ENCODE results near the gene MAP1B.

The MAP1B gene

GRCh38 chr5:72235725-72236124 lies 128.4 kb downstream of the MAP1B start:
- H3K4me3 ChIP-seq (ENCODE audit: low read depth, low read length): no peak overlapping the region
- DNase-seq (ENCODE audit: low read depth): no peak

GRCh38 chr5:72237415-72237814 lies 130.1 kb downstream of the MAP1B start:
- no peak overlapping the region for H3K4me3 ChIP-seq (ENCODE audit: low read depth, low read length)
- DNase-seq (ENCODE audit: low read depth): no peak

- H3K4me3 ChIP-seq (ENCODE audit: low read depth, low read length): no peak overlapping the region
- DNase-seq (ENCODE audit: low read depth): no peak
Observed at GRCh38 chr5:72237879-72238278, 130.6 kb downstream of the MAP1B start.

- DNase-seq (ENCODE audit: low read depth): no peak
Observed at GRCh38 chr5:72238712-72239445, 131.6 kb downstream of the MAP1B start.

GRCh38 chr5:72241346-72242003 lies 134.2 kb downstream of the MAP1B start:
- H3K4me3 ChIP-seq (ENCODE audit: low read depth, low read length): no peak overlapping the region
- no peak for DNase-seq (ENCODE audit: low read depth)

More at GRCh38 chr5:72238712-72239445, 131.6 kb downstream of the MAP1B start:
- H3K4me3 ChIP-seq (ENCODE audit: low read depth, low read length): no peak overlapping the region

GRCh38 chr5:72242796-72243475 lies 135.7 kb downstream of the MAP1B start:
- H3K4me3 ChIP-seq (ENCODE audit: low read depth, low read length): no peak overlapping the region
- DNase-seq (ENCODE audit: low read depth): no peak

GRCh38 chr5:72243706-72244105 lies 136.4 kb downstream of the MAP1B start:
- no peak for DNase-seq (ENCODE audit: low read depth)
- no peak overlapping the region for H3K4me3 ChIP-seq (ENCODE audit: low read depth, low read length)

GRCh38 chr5:72244862-72245371 lies 137.6 kb downstream of the MAP1B start:
- DNase-seq (ENCODE audit: low read depth): no peak
- no peak overlapping the region for H3K4me3 ChIP-seq (ENCODE audit: low read depth, low read length)

- DNase-seq (ENCODE audit: low read depth): no peak
- no peak overlapping the region for H3K4me3 ChIP-seq (ENCODE audit: low read depth, low read length)
Observed at GRCh38 chr5:72245546-72245945, 138.3 kb downstream of the MAP1B start.

GRCh38 chr5:72245951-72246532 lies 138.8 kb downstream of the MAP1B start:
- DNase-seq (ENCODE audit: low read depth): no peak
- no peak overlapping the region for H3K4me3 ChIP-seq (ENCODE audit: low read depth, low read length)

GRCh38 chr5:72246954-72247442 lies 139.7 kb downstream of the MAP1B start:
- H3K4me3 ChIP-seq (ENCODE audit: low read depth, low read length): no peak overlapping the region
- DNase-seq (ENCODE audit: low read depth): no peak

GRCh38 chr5:72248410-72248981 lies 141.2 kb downstream of the MAP1B start:
- peak; percentile 84 for DNase-seq (ENCODE audit: low read depth)
- H3K4me3 ChIP-seq (ENCODE audit: low read depth, low read length): no peak overlapping the region

- H3K4me3 ChIP-seq (ENCODE audit: low read depth, low read length): no peak overlapping the region
- no peak for DNase-seq (ENCODE audit: low read depth)
Observed at GRCh38 chr5:72251386-72251785, 144.1 kb downstream of the MAP1B start.

GRCh38 chr5:72252008-72252407 lies 144.7 kb downstream of the MAP1B start:
- DNase-seq (ENCODE audit: low read depth): no peak
- no peak overlapping the region for H3K4me3 ChIP-seq (ENCODE audit: low read depth, low read length)

GRCh38 chr5:72252574-72253155 lies 145.4 kb downstream of the MAP1B start:
- no peak for DNase-seq (ENCODE audit: low read depth)
- H3K4me3 ChIP-seq (ENCODE audit: low read depth, low read length): no peak overlapping the region

- no peak for DNase-seq (ENCODE audit: low read depth)
- no peak overlapping the region for H3K4me3 ChIP-seq (ENCODE audit: low read depth, low read length)
Observed at GRCh38 chr5:72255237-72255636, 148.0 kb downstream of the MAP1B start.

GRCh38 chr5:72255670-72256069 lies 148.4 kb downstream of the MAP1B start:
- H3K4me3 ChIP-seq (ENCODE audit: low read depth, low read length): no peak overlapping the region
- no peak for DNase-seq (ENCODE audit: low read depth)

- DNase-seq (ENCODE audit: low read depth): no peak
- H3K4me3 ChIP-seq (ENCODE audit: low read depth, low read length): no peak overlapping the region
Observed at GRCh38 chr5:72256536-72256935, 149.3 kb downstream of the MAP1B start.
